AG10803 (cell line): Measurements from ENCODE around the gene DDIT4.
A peak's percentile ranks its signal among the peaks of the same experiment; 100 is the strongest.

Experiments
- DNase-seq: peaks from one replicate; pipeline ENCODE4 v3.0.0; 2010; ENCODE audit warnings: low read depth
- H3K4me3 ChIP-seq: 2 replicates; pipeline ENCODE4 v1.5.1; 2011; ENCODE audit warnings: mild to moderate bottlenecking, low read length, control low read depth
- TF ChIP-seq, protein P1 (sequence below): conservative IDR thresholded peaks from 2 replicates; pipeline ENCODE4 v1.5.1; 2011; ENCODE audit warnings: mild to moderate bottlenecking, low read length, control low read depth, inconsistent platforms

DDIT4 gene

DNA sequence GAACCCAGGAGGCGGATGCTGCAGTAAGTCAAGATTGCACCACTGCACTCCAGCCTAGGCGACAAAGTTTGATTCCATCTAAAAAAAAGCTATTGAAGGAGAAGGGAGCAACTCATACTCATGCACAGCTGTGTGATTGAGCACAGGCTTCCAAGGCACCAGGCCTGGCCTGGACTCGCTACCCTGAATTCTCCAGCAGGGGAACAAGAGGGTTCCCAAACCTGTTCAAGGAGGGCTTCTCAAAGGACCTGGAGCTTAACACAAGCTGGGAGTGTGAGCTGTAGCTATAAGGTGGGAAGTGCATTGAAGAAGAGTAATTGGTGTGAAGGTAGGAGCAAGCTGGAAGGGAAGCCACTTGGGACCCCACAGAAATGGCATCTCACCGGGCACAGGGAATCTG lies 15.1 kb upstream of the DDIT4 start:
- H3K4me3 ChIP-seq: no peak overlapping the region
- DNase-seq: no peak
- TF ChIP-seq, protein P1, sequence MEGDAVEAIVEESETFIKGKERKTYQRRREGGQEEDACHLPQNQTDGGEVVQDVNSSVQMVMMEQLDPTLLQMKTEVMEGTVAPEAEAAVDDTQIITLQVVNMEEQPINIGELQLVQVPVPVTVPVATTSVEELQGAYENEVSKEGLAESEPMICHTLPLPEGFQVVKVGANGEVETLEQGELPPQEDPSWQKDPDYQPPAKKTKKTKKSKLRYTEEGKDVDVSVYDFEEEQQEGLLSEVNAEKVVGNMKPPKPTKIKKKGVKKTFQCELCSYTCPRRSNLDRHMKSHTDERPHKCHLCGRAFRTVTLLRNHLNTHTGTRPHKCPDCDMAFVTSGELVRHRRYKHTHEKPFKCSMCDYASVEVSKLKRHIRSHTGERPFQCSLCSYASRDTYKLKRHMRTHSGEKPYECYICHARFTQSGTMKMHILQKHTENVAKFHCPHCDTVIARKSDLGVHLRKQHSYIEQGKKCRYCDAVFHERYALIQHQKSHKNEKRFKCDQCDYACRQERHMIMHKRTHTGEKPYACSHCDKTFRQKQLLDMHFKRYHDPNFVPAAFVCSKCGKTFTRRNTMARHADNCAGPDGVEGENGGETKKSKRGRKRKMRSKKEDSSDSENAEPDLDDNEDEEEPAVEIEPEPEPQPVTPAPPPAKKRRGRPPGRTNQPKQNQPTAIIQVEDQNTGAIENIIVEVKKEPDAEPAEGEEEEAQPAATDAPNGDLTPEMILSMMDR: no peak

DNA sequence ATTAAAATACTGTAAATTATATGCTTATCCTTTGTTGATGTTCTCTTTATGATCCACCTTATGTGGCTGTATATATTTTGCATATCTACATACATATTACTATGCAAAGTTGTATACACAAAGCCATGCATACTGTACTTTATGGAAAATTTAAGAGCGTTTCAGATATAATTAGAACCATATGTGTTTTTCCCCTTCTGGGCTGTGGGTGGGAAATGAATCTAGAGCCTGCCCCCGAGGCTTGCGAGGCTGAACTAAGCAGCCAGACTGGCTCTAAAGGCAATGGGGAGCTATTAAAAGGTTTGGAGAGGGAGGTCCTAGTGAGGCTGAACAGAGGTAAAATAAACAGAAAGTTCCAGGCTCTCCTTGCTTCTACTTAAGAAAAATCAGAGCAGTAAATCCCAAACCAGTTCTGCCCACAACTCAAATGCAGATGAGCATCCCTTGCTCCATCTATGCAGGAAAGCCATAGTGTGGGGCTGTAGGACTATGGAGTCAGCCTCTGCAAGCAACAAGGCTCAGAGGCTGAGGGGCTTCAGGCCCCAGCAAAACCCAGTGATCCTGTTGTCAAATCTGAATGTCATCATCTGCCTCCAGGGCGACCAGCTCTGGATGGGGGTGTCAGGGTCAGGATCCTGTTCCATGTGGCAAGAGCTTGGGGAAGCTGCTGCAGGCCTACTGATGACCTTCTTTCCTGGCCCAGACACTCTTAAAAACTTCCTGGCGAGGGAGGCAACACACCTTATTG lies 14.1 kb upstream of the DDIT4 start:
- peak; percentile 70 for DNase-seq
- no peak overlapping the region for H3K4me3 ChIP-seq
- TF ChIP-seq, protein P1: no peak

DNA sequence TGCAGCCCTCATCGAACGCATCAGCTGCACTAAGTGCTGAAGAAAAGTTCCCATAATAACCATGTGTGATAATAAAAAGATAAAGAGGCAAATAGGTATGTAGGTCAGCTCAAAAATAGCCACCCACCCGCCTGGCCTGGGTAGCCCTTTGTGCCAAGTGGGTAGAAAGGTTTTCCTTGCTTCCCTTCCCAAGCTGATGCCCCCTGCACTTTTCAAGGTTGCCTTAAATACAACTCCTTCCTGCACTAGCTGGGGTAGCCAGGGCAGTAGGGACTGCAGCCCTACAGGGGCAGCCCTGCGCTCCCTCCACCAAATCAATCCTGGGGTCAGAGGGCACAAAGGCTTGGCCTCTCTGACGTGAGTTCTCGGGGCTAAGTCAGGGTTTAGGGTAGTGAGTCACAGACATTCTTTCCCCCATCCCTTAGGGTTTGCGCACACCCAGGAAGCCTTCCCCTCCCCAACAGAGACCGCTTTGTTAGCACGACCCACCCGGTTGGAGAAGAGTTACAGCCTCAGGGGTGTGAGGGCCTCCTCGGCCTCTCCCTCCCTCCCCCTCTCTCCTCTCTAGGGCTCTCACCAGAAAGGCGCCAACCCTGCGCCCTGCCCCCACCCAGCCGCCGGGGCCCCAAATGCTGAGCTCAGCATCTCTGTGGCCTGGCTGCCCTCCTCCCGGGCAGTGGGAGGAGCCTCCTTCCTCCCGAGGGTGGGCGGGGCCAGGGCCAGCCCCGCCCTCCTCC lies 13.3 kb upstream of the DDIT4 start:
- peak; percentile 72 for DNase-seq

DNA sequence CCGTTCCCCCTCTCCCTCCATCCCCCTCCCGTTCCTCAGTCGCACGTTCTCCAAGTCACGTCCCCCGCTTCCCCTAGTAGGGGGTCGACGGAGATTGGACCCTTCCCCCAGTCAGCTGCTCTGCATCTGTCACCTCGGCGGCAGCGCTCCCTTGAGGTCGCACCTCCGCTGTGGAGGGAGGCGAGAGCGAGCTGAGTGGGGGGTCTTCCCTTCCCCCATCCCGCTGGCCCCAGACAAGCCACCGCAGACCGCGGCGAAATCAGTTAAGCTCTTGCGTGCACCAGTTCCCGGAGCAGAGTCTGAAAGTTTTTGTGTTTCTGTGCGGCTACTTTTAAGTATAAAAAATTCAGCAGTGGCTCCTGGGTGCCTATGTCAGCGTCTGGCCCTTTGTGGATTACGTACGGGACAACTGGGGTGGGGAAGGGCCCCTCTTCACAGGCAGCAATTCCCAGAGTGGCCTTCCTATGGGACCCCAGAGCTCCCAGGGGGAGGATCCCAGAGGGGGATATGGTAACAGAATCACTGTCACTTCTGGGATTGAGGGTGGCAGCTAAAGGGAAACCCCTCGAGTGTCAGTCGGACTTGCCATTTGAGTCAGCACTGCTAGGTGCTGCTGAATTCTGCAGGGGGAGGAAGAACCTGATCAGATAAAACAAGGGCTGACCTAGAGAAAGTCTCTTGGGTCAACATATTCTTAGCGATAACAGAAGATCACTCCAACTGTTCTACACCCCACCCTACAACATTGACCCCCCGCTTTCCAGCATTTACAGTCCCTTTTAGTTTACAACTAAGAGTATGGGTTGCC lies 12.5 kb upstream of the DDIT4 start:
- TF ChIP-seq, protein P1: no peak
- peak; percentile 65 for DNase-seq
- peak overlapping the region; percentile 63 for H3K4me3 ChIP-seq

More for the DNA sequence above, 13.3 kb upstream of the DDIT4 start:
- TF ChIP-seq, protein P1: no peak
- H3K4me3 ChIP-seq: peak overlapping the region; percentile 63

DNA sequence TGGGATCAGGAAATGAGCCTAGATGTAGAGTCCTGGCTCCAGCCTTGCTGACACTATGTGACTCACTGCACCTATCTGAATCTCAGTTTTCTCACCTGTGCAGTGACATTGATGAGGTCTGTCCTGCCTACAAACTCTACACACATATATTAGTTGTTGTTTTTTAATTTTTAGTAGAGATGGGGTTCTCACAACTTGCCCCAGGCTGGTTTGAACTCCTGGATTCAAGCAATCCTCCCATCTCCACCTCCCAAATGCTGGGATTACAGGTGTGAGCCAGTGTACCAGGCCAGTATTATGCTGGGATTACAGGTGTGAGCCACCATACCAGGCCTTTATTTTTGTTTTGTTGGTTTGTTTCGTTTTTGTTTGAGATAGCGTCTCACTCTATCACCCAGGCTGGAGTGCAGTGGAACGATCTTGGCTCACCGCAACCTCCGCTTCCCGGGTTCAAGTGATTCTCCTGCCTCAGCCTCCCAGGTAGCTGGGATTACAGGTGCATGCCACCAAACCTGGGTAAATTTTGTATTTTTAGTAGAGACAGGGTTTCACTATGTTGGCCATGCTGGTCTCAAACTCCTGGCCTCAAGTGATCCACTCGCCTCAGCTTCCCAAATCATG lies 11.8 kb upstream of the DDIT4 start:
- no peak for DNase-seq
- TF ChIP-seq, protein P1: no peak
- no peak overlapping the region for H3K4me3 ChIP-seq

DNA sequence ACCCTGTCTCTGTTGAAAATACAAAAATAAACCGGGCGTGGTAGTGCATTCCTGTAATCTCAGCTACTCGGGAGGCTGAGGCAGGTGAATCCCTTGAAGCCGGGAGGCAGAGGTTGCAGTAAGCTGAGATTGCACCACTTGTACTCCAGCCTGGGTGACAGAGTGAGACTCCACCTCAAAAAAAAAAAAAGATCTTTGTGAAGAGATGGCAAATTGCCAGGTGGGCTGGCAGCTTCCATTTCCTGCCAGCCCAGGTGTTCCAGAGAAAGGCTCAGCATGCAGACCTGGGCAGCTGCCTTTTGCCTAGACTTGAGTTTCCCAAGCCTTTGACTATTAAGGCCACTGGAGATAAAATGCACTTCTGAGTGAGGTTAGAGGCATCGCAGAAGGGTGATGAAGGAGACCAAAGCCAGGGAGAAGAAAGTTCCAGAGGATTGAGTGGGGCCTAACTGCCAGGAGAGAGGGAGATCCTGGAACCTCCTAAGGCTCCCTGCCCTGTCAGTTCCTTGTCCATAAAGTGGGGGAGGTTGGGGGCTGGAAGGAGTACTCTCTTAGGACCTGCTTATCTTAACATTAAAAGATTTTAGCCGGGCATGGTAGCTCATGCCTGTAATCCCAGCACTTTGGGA lies 10.0 kb upstream of the DDIT4 start:
- no peak overlapping the region for H3K4me3 ChIP-seq
- TF ChIP-seq, protein P1: no peak
- no peak for DNase-seq
